ENCODE measurements around the gene ARHGAP27.
"Not testable (repeated sequence)": the region's sequence is repeated elsewhere in the genome, so short reads cannot be mapped to it uniquely, and the experiment has no call there.

Gene ARHGAP27, protein sequence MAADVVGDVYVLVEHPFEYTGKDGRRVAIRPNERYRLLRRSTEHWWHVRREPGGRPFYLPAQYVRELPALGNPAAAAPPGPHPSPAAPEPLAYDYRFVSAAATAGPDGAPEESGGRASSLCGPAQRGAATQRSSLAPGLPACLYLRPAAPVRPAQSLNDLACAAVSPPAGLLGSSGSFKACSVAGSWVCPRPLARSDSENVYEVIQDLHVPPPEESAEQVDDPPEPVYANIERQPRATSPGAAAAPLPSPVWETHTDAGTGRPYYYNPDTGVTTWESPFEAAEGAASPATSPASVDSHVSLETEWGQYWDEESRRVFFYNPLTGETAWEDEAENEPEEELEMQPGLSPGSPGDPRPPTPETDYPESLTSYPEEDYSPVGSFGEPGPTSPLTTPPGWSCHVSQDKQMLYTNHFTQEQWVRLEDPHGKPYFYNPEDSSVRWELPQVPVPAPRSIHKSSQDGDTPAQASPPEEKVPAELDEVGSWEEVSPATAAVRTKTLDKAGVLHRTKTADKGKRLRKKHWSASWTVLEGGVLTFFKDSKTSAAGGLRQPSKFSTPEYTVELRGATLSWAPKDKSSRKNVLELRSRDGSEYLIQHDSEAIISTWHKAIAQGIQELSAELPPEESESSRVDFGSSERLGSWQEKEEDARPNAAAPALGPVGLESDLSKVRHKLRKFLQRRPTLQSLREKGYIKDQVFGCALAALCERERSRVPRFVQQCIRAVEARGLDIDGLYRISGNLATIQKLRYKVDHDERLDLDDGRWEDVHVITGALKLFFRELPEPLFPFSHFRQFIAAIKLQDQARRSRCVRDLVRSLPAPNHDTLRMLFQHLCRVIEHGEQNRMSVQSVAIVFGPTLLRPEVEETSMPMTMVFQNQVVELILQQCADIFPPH

DNA sequence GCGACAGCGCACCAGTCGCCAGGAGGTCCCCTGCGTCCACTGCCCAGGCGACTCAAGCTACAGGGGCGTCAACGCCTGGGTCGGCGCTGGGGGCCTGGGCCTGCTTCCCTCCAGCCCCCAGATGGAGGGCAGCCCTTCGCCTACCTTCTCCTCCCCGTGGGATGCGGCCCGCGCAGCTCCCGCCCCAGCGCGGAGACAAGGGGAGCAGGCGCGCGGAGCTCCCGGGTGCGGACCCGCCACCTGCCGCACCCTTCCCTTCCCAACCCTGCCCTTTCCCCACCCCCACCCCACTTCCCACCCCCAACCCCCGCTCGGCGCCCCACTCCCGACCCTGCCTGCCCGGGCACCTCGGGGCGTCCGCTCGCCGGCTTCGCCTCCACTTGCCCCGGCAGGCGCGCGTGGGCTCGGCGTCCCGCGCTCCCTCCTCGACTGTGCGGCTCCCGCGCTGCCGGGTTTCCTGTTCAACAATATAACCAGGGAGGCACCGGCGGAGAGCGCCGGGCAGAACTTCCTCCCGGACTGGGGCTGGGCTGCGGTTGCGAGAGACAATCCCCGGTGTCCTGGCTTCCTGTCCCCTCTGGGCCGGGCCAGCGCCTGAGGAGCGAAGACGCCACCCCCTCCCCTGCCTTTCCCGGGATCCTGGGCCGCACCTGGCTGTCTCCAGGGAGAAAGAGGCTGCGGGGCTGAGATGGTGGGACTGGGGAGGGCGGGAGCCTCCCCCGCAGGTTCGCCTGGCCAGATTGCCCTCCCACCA is at the start of gene ARHGAP27:
Gene ARHGAP27 (minus strand): TSS at position 466 of the 754 bp plus-strand sequence. CDS start 2,591 bp downstream, outside the sequence.
- no peak for DNase-seq (ENCODE audit: low spot score)

DNA sequence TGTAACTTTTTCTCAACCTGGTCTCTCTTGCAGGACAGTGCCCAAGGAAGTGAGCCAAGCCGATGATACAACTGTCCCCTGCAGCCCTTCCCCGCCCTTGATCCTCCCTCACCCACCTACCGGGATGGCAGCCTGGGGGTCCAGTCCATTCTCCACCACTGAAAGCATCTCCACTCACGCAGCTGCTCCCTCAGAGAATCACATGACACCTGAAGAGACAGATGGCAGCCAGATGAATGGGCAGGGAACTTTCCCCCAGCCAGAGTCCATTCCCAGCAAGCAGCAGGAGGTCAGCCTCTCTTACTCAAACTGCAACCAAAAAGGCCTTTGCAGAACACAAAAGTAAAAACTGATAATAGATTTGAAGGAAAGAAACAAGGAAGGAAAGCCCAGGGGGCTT is 49.6 kb upstream of the ARHGAP27 start:
- peak; percentile 11 for DNase-seq (ENCODE audit: low spot score)

DNA sequence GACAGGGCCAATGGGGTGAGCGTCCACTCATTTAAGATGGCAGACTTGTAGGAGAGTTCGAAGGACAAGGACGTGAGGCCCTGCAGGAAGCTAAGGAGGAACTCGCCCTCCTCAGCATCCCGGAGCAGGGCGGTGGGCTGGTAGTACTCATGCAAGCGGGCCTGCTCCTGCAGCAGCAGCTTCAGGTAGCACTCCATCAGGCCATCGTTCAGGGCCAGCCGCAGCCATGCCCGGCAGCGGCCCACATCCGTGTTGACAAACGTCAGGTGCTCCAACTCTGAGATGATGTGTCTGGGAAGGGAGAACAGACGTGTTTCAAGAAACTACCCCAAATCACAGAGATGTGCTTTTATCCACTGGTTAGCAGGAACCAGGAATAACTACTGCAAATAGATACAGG is 42.8 kb upstream of the ARHGAP27 start:
- DNase-seq (ENCODE audit: low spot score), result not testable (repeated sequence)

DNA sequence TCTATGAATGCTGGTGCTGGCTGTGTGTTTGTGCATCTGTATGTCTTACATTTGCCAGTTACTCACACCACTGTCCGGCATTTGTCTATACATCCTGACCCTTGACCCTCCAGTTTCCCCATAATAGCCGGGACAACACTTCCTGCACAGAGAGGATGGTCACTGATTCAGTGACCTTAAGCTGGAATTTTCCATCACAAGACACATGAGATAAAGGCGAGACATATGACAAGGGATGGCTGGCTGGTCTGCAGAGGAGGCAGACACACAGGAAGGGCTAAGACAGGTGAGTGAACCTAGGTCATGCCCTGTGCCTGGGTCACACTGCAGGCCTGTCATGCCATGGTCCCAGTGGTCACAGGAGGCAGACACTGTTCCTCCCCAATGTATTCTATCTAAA is 39.6 kb upstream of the ARHGAP27 start:
- DNase-seq (ENCODE audit: low spot score), result not testable (repeated sequence)

DNA sequence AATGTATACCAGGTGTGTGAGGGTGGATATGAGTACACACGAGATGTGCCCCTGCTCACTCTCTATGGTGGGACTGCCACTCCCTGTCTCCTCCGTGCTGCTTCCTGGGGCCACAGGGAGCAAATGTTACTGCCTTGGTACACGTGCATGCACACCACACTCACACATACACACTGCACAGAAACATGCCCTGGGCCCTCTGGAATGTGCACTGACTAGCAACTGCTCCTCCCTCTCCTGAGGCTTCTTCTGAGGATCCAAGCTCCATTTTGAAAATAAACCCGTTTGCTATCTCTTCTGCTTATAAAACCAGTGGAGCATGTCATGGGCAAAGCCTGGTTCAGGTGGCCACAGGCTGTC is 36.5 kb upstream of the ARHGAP27 start:
- DNase-seq (ENCODE audit: low spot score), result not testable (repeated sequence)

DNA sequence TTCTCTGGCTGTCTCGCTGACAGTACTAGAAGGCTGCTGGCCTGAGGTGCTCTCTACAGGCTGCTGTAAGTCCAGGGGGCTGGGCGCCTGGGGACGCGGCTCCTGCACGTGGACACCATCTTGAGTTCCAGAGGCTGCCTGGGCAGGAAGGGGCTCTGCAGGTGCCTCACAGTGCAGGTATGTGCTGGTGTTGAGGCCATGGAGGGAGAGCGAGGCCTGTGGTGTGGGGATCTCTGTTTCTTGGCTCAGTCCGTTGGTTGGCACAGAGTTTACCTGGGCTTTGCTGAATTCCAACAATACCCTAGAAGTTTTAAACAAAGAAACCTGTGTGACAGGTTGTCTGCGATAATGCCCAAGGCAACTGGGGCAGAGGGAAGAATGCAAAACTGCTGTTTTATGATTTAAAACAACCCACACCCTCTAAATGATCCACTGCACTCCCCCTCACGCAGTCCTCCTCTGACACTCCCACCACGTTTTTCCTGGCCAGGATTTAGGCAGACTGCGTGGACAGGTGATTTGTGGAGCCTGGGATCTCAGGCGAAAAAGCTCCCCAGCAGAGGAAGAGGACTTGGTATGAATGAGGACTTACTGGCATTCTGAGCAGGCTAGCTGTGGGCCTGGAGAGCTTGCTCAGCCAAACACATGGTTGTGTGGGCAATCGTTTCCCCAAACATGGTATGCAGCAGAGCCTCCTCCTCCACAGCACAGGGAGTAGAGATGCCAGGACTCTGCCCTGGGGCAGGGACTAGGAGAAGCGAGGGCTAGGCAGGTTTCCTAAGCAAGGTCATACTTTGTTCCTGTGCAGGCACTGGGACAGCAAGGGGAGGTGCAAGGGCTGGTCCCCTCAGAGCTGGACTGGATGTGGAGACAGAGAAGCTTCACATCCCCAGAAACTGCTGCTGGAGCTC is 35.9 kb upstream of the ARHGAP27 start:
- DNase-seq (ENCODE audit: low spot score), result not testable (repeated sequence)

DNA sequence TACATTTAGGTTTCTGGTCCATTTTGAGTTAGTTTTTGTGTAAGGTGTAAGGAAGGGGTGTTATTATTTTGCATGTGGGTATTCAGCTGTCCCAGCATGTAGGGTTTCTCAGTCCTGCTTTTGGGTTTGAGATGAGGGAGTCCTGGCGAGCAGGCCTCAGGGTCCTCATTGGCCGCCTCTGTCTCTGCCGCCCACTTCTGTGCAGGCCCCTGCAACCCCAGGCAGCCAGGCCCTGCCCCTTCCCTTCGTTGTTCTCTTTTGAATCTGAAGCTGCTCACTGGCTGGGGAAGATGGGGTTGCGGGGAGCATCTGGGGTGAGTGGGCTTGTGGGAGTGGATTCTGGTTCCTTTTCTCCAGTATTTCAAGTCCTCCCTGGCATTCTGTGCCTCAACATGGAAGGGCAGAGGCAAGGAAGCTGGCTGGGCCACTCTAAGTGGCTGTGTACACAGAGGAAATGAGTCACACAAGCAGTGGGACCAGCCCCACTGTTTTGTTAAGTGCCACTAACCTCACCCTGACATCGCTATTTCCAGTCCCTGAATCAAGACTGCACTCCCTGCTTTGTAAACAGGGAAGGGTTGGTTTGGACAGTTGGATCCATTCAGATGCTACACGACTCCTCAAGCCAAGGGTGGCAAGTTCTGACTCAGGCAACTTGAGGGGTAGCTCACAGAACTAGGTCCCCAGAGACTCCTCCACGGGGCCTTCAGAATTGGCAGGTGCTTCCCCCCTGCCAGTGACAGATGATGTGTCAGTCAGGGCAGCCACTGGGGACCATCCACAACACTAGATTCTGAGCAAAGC is 29.1 kb upstream of the ARHGAP27 start:
- not testable (repeated sequence) for DNase-seq (ENCODE audit: low spot score)

DNA sequence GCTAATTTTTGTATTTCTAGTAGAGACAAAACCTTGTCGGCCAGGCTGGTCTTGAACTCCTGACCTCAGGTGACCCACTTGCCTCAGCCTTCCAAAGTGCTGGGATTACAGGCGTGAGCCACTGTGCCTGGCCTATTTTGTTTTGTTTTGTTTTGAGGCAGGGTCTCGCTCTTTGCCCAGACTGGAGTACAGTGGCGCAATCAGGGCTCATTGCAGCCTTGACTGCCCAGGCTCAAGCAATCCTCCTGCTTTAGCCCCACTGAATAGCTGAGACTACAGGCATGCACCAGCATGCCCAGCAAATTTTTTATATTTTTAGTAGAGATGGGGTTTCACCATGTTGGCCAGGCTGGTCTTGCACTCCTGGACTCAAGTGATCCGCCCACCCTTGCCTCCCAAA is 27.8 kb upstream of the ARHGAP27 start:
- DNase-seq (ENCODE audit: low spot score), result not testable (repeated sequence)

DNA sequence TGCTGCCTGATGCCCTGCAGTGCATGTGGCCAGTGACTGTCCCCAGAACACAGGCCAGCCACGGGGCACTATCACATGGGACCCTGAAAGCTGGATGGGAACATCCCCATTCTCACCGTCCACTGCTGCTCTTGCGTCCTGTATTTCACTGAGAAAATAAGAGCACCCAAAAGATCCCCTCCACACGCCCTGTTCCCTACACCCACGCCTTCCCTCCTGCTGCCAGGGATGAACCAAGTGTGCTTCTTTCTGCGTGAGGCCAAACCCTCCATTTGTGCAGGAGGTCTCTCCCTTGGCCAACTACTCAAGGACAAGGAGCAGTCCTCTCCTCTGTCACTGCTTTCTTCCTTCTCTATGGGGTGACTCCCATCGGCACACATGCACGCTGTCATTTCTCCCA is 21.7 kb upstream of the ARHGAP27 start:
- not testable (repeated sequence) for DNase-seq (ENCODE audit: low spot score)

DNA sequence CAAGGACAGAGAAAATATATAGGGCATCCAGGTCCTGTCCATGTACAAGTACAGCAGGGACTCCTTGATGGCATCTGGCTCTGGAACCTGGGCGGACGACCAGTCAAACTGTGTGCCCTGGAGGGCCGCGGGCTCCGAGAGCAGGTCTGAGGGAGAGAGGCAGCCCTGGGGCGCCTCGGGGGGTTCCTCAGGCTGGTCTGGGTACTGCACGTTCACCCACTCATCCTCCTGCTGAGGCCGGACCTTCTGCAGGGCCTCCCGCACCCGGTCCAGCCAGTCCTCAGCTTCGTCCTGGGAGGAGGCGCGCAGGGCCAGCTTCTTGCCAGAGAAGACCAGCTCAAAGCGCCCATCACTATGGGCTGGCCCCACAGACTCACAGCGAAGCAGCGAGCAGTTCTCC is 21.1 kb upstream of the ARHGAP27 start:
- not testable (repeated sequence) for DNase-seq (ENCODE audit: low spot score)

DNA sequence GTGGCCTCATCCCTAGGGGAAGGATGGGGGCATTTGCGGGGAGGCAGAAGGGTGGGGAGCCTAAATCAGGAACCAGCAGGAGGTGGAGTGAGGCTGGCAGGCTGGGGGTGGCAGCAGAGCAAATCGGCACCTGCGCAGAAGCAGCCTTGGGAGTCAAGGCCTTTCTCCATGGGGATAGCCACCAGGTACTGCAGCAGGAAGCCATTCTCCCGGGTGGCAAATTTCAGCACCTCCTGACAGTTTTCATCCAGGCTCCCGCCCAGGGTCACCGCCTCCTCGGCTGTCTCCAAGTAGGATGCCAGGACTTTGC is 20.5 kb upstream of the ARHGAP27 start:
- DNase-seq (ENCODE audit: low spot score), result not testable (repeated sequence)

DNA sequence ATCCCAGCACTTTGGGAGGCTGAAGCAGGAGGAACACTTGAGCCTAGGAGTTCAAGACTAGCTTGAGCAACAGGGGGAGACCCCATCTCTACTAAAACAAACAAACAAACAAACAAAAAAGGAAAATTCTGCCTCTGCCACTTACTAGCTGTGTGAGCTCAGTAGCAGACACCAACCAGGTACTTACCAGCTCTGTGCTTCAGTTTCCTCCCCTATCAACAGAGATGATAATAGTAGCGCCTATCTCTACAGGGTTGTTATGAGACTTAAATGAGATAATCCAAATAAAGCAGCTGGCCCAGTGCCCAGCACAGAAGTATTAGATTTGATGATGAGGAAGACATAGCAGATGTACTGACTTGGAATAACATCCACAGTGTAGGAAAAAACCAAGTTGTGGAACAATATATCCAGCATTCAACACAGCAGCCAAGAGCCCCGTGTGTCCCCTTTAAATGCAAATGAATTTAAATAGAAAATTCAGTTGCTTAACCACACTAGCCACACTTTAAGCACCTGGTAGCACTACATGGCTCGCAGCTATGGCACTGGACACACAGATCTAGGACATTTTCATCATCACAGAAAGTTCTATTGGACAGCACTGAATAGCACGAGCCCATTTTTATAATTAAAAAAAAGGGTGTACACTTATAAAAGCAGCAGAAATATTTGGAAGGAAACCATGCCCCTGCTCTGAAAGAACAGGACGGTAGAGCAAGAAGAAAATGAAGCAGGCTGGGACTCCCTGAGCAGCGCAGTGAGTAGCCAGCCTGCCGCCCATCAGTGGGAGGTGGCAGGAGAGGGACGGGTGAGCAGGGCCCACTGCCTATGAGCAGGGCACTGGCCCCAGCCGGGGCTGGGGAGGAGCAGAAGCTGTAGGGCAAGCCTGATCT is 19.9 kb upstream of the ARHGAP27 start:
- not testable (repeated sequence) for DNase-seq (ENCODE audit: low spot score)

DNA sequence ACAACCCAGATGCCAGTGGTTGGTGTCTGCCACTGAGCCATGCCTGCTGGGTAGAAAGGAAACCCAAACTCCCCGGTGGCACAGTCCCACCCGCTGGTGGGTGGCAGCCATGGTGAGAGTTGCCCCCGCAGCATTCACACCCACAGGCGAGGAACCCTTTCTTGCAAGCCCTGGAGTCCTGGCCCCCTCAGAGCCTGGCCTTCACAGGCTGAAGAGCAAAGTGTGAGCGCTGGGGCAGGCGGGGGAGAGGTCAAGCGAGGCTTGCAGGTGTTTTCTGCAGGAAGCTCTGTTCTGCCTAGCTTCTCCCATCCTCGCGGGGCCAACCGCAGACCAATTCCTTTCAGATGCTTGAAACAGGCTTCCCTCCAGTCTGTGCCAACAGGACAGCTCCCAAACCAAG is 19.0 kb upstream of the ARHGAP27 start:
- DNase-seq (ENCODE audit: low spot score), result not testable (repeated sequence)

DNA sequence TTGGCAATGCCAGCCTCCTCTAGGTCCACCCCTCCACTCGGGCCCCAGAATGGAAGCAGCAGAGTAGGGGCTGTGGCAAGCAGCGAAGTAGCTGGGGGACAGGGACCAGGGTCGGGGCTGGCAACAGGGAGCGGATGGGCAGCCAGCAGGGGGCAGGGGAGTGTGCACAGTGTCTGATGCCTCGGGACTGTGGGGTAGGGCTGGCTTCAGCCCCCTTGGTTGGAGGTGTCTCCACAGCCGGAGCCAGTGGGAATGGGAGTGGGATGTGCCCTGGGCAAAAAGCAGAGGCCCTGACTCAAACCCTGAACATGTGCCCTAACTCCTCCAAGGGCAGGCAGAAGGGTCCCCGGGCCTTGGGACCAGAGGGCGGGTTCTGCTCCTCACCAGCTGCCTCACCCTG is 18.5 kb upstream of the ARHGAP27 start:
- DNase-seq (ENCODE audit: low spot score), result no peak

DNA sequence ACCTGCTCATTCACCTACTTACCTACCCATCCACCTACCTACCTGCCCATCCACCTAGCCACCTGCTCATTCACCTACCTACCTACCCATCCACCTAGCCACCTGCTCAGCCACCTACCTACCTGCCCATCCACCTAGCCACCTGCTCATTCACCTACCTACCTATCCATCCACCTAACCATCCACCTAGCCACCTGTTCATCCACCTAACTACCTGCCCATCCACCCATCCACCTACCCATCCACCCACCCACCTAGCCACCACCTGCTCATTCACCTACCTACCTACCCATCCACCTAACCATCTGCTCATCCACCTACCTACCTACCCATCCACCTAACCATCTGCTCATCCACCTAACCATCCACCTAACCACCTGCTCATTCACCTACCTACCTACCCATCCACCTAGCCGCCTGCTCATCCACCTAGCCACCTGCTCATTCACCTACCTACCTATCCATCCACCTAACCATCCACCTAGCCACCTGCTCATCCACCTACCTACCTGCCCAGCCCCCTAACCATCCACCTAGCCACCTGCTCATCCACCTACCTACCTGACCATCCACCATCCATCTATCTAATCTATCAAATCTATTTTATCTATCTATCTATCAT is 17.1 kb upstream of the ARHGAP27 start:
- not testable (repeated sequence) for DNase-seq (ENCODE audit: low spot score)

DNA sequence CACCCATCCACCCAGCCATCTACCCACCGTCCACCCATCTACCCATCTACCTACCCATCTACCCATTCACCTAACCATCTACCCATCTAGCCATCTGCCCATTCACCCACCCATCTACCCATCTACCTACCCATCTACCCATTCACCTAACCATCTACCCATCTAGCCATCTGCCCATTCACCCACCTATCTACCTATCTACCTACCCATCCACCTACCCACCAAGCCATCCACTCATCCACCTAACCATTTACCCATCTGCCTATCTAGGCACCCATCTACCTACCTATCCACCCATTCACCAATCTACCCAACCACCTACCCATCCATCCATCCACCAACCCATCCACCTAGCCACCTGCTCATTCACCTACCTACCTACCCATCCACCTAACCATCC is 16.6 kb upstream of the ARHGAP27 start:
- DNase-seq (ENCODE audit: low spot score), result not testable (repeated sequence)

DNA sequence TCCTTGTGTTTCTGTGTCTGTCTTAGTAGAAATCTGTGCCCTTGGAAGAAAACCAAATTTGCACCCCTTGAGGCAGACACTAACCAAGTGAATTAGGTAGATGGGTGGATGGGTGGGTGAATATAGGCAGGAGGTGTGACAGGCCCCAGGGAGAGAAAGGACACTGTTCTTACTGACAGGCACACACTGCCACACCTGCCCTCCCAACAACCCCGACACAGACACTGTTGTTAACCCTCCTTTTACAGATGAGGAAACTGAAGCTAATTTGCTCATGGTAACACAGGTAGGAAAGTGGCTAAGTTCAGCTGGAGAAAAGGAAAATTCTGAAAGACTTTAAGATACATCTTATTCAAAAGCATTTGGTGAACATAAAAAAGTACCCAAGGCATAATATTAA is 15.8 kb upstream of the ARHGAP27 start:
- DNase-seq (ENCODE audit: low spot score), result not testable (repeated sequence)

DNA sequence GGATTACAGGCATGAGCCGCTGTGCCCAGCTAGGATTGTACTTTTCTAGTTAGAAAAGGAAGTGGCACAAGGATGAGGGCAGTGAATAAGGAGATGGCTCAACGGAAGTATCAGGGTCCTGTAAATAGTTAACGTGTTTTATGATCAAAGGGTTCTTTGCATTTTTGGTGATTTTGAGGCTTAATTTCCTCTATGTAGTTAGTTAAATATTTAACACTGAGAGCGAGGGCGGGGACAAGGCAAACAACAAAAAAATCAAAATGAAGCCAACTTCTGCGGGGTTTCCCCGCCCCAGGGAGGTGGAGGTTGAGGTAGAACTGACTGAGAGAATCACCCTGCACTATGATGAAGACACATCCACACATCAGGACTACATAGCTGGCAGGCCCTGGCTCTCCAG is 15.4 kb upstream of the ARHGAP27 start:
- DNase-seq (ENCODE audit: low spot score), result not testable (repeated sequence)

DNA sequence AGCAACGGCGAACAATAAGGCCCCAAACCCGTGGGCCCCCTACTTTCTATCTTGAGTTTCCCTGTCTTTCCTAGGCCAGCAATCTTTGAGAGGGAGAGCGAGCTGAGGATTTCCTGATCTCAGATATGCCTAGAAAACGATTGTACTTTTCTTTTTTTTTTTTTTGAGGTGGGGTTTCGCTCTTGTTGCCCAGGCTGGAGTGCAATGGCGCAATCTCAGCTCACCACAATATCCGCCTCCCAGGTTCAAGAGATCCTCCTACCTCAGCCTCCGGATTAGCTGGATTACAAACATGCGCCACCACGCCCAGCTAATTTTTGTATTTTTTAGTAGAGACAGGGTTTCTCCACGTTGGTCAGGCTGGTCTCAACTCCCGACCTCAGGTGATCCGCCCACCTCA is 15.0 kb upstream of the ARHGAP27 start:
- DNase-seq (ENCODE audit: low spot score), result not testable (repeated sequence)
